Measurements from ENCODE around the gene SYPL1. TPM values are rescaled to one million over a fixed set of nuclear protein-coding genes. Genes with fewer than 3 reads are reported as not detected.

SYPL1 gene
- total and polyA plus RNA-seq, 2 donors (not counting 3 experiments of a cell fraction or from before 2014, with no cell fraction given), result 59.8 to 67.1 TPM

DNA sequence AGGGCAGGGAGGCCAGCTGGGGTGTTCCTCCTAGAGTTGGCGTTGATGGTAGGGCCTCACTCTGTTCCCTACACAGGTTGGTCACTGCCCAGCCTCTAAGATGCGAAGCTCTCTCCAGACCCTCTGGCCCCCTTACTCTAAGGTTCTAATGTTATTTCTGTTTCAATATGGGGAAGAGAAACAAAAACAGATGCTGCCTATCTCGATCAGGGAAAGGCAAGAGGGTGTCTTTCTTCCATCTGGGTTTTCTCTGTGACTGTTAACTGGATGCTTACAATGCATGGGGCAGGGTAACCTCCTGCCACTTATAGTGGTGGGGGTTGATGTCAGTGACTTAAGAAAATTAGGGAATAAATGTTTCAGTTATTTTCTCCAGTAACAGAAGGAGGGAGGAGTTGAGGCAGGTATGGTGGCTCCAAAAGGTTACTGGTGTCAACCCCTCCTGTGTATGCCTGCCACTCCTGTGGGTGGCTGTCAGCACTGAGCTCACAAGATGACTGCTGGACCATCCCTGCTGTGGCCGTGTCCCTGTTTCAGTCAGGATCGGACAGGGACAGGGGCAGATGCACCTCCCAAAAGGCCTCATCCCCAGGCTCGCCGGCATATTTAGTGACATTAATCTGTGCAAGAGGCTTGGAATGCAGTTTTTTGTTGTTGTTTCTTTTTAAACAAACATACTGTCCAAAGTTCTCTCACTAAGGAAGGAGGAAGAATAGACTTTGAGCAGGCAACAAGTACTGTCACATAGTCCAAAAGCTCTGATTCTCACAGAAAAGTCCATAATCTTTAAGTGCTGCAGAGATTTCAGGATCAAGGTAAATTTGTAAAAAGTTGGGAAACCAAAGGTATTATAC lies 39.6 kb upstream of the SYPL1 start:
- ChIA-PET CTCF (interaction anchor here (1.2 to 7.0 kb wide), 3 partner anchors 40 to 94 kb away, joined by 3 to 209 read pairs (median 14); partner anchors contain the start of gene SYPL1), POLR2A (no interaction called here)
- no peak for TF ChIP-seq POLR2AphosphoS5 (IDR thresholded peaks at IDR 0.05; ENCODE audit: insufficient read depth, low read depth, low read length)
- TF ChIP-seq, protein P1, sequence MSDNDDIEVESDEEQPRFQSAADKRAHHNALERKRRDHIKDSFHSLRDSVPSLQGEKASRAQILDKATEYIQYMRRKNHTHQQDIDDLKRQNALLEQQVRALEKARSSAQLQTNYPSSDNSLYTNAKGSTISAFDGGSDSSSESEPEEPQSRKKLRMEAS (IDR thresholded peaks at IDR 0.05; ENCODE audit: insufficient read depth, insufficient read length), result no peak
- TF ChIP-seq GATA2 (IDR thresholded peaks at IDR 0.05; ENCODE audit: insufficient read depth, insufficient read length, low read depth, low read length), result no peak
- TF ChIP-seq MYC (IDR thresholded peaks at IDR 0.05; ENCODE audit: low read depth, low read length), result no peak
- TF ChIP-seq JUN (IDR thresholded peaks at IDR 0.05; ENCODE audit: borderline replicate concordance, insufficient read depth, insufficient read length, low read depth), result no peak
- TF ChIP-seq, protein P2, sequence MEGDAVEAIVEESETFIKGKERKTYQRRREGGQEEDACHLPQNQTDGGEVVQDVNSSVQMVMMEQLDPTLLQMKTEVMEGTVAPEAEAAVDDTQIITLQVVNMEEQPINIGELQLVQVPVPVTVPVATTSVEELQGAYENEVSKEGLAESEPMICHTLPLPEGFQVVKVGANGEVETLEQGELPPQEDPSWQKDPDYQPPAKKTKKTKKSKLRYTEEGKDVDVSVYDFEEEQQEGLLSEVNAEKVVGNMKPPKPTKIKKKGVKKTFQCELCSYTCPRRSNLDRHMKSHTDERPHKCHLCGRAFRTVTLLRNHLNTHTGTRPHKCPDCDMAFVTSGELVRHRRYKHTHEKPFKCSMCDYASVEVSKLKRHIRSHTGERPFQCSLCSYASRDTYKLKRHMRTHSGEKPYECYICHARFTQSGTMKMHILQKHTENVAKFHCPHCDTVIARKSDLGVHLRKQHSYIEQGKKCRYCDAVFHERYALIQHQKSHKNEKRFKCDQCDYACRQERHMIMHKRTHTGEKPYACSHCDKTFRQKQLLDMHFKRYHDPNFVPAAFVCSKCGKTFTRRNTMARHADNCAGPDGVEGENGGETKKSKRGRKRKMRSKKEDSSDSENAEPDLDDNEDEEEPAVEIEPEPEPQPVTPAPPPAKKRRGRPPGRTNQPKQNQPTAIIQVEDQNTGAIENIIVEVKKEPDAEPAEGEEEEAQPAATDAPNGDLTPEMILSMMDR (IDR thresholded peaks at IDR 0.05; ENCODE audit: extremely low read depth in 1 of 2, insufficient read depth in 1 of 2, low read depth in 1 of 2, low read length in 2 of 2), result no peak
- no peak for TF ChIP-seq POLR2A (IDR thresholded peaks at IDR 0.05; ENCODE audit: low read depth, low read length)
- TF ChIP-seq EZH2 (IDR thresholded peaks at IDR 0.05; ENCODE audit: borderline replicate concordance, low read depth, low read length, severe bottlenecking), result no peak
- TF ChIP-seq FOS (IDR thresholded peaks at IDR 0.05; ENCODE audit: borderline replicate concordance, insufficient read depth, low read length), result no peak
- no TSS peak for BruUV-seq (replicated peaks)
- no peaks in the 10 kb centered on the region for H3K36me3 ChIP-seq (ENCODE audit: control insufficient read depth in 2 of 2, extremely low read depth in 1 of 2, insufficient read depth in 2 of 2, low read length in 2 of 2)
- no peak overlapping the region for H3K4me3 ChIP-seq (replicated peaks in 1 of 3; ENCODE audit: insufficient read depth in 1 of 3, low read depth in 1 of 3, low read length in 3 of 3)
- intact Hi-C loops (cut with micrococcal nuclease), result loop anchor here (5.0 to 10.0 kb wide), 2 partner anchors 387 to 499 kb away; no protein-coding TSS in a partner anchor
- H3K4me1 ChIP-seq (ENCODE audit: control insufficient read depth, extremely low read depth, insufficient read depth, low read length), result peaks cover 4% of the 10 kb centered on the region
- no peak overlapping the region for H3K4me2 ChIP-seq (ENCODE audit: insufficient read depth, low read length)
- H3K9me3 ChIP-seq (replicated peaks; ENCODE audit: control insufficient read depth, insufficient read depth, low read length), result no peaks in the 10 kb centered on the region
- H3K79me2 ChIP-seq (ENCODE audit: control insufficient read depth, insufficient read depth, low read length), result no peaks in the 10 kb centered on the region
- no peaks in the 10 kb centered on the region for H3K9me1 ChIP-seq (replicated peaks; ENCODE audit: control insufficient read depth, extremely low read depth, insufficient read depth, low read length)
- H3K9ac ChIP-seq (replicated peaks; ENCODE audit: extremely low read depth, insufficient read depth, low read length), result no peak overlapping the region
- dilution Hi-C loops (cut with MboI; ENCODE audit: extremely low pct_ligation_motif_present, low sequenced_read_pairs), result loop anchor here (25.0 kb wide), 1 partner anchor 89 kb away; no protein-coding TSS in a partner anchor
- DNase-seq (ENCODE audit: low read depth, low spot score) (no peak), FAIRE-seq (no peak)
- H4K20me1 ChIP-seq (replicated peaks; ENCODE audit: control insufficient read depth, extremely low read depth, insufficient read depth, low read length), result no peaks in the 10 kb centered on the region
- no peak overlapping the region for H3K27ac ChIP-seq (ENCODE audit: insufficient read depth, low read depth, low read length)
- no peak overlapping the region for H2AFZ ChIP-seq (ENCODE audit: low read depth, low read length)
- peaks cover 29 to 33% of the 10 kb centered on the region in 2 experiments for H3K27me3 ChIP-seq (ENCODE audit: control insufficient read depth in 2 of 2, insufficient read depth in 2 of 2, low read length in 2 of 2)

All from endothelial cell of umbilical vein (primary cell).